Heart left ventricle (tissue), 13 donors: ENCODE data around the gene CHERP.

Experiments used
- CTCF ChIP-seq, 12 donors: fragments of 200-600 bp; sonication (generic) in 4 of 12; IDR thresholded peaks; one replicate each; pipeline versions ENCODE4 v1.5.0 to v1.8.0; 2018 to 2022; ENCODE audit warnings: antibody characterized with exemption in 12 of 12, mild to moderate bottlenecking in 5 of 12
- POLR2A ChIP-seq, 2 donors: fragments of 450-650 bp; IDR thresholded peaks; one replicate each; pipeline ENCODE4 v1.6.1; 2017; ENCODE audit warnings: antibody characterized with exemption in 2 of 2, mild to moderate bottlenecking in 2 of 2, moderate library complexity in 2 of 2
- donor health status: ischemic (EF 13 %, LVEDD 7.1; RV severe dilation, severe dysfunction).
- donor health status: DM: no; HTN: yes; CAD: no.
- donor health status: DM: no; HTN: no; CAD: no.
- donor health status: ischemic (EF 25% LVEDD 6.9; RV normal size, moderate dysfunction).
- donor health status: ischemic (EF 25% LVEDD 5.7; RV mildly dilated, moderate dysfunction).
- donor health status: ischemic (EF 35%, LVEDD 5.7; RV mildly dilated, moderate dysfunction).
- donor health status: nonischemic (EF 11% LVEDD 7.7; RV severe dilation, severe dysfunction).
- donor health status: DM: yes; HTN: yes; CAD: no.
- donor health status: PGD.
- donor health status: ischemic (EF 29% LVEDD 5.4; RV normal size, mild dysfunction).
- donor health status: nonischemic (EF 23%, LVEDD 6.1; RV moderate dilation, normal function).

DNA sequence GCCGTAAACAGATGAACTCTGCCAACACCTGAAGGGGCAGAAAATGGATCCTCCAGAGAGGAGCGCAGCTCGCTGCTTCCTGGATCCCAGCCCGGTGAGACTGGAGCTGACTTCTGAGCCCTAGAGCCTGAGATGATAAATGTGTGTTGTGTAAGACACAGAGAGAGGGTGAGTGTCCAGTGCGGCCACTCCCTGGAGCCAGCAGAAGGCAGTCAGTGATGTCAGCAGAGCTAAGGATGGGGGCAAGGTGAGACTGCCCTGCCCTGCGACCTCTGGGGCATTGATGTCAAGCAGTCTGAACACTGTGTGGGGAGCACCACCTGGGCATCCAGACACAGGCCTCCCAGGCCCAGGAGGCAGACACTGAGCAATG, 39.7 kb upstream of the CHERP start:
- TF ChIP-seq CTCF (IDR thresholded peaks at IDR 0.05) = no peak
- no peak for TF ChIP-seq POLR2A (IDR thresholded peaks at IDR 0.05)
